Stomach (tissue), 19 donors: ENCODE data around the gene MAK. TPM values are rescaled to one million over a fixed set of nuclear protein-coding genes. Genes with fewer than 3 reads are reported as not detected.
"Not testable (repeated sequence)": the region's sequence is repeated elsewhere in the genome, so short reads cannot be mapped to it uniquely, and the experiment has no call there.

Source experiments
- DNase-seq, 2 donors: peaks; one replicate each; pipeline versions ENCODE4 v3.0.0 to v3.0.0-alpha.2; 2013 to 2019
- H3K27ac ChIP-seq, 5 donors: fragments of 200-600 bp in 4 of 5; sonication (generic) in 4 of 5; one replicate each; pipeline ENCODE4 v1.5.1; 2013 to 2019; ENCODE audit warnings: mild to moderate bottlenecking in 1 of 5, moderate library complexity in 1 of 5
- H3K27me3 ChIP-seq, 3 donors: fragments of 200-600 bp; sonication (generic); one replicate each; pipeline ENCODE4 v1.5.1; 2017 to 2019; ENCODE audit warnings: mixed run types in 1 of 3
- H3K36me3 ChIP-seq, 4 donors: fragments of 200-600 bp; sonication (generic); 1 replicate in 3 of 4; 2 replicates in 1 of 4; pipeline ENCODE4 v1.5.1; 2016 to 2019
- H3K4me1 ChIP-seq, 4 donors: fragments of 200-600 bp; sonication (generic); one replicate each; pipeline ENCODE4 v1.5.1; 2016 to 2019
- H3K4me3 ChIP-seq, 4 donors: fragments of 200-600 bp; sonication (generic) in 3 of 4; one replicate each; pipeline ENCODE4 v1.5.1; 2016 to 2019; ENCODE audit warnings: mild to moderate bottlenecking in 1 of 4
- H3K9me3 ChIP-seq, 4 donors: fragments of 200-600 bp; sonication (generic); one replicate each; pipeline ENCODE4 v1.5.1; 2016 to 2019
- CTCF ChIP-seq, 7 experiments: fragments of 450-650 bp in 4 of 7; fragments of 200-600 bp in 3 of 7; sonication (generic) in 3 of 7; IDR thresholded peaks; one replicate each; pipeline ENCODE4 v1.5.1; 2016 to 2019; ENCODE audit warnings: antibody characterized with exemption in 7 of 7, control low read depth in 2 of 7, mild to moderate bottlenecking in 1 of 7
- EP300 ChIP-seq: sonication (generic); formaldehyde crosslinking; IDR thresholded peaks from one replicate; pipeline ENCODE4 v1.6.1; 2017; ENCODE audit warnings: antibody characterized with exemption
- POLR2A ChIP-seq, 4 donors: fragments of 450-650 bp; IDR thresholded peaks; one replicate each; pipeline ENCODE4 v1.6.1; 2016; ENCODE audit warnings: antibody characterized with exemption in 4 of 4, control low read depth in 2 of 4, mild to moderate bottlenecking in 1 of 4, moderate library complexity in 1 of 4
- POLR2AphosphoS5 ChIP-seq, 3 donors: sonication (generic); formaldehyde crosslinking; IDR thresholded peaks; one replicate each; pipeline ENCODE4 v1.6.1; 2016; ENCODE audit warnings: antibody characterized with exemption in 3 of 3
- WGBS, 5 donors: extraction: QIAGEN DNeasy Blood & Tissue Kit in 3 of 5; methylation state at CpG; one replicate each; pipeline versions ENCODE4 v1.1.5 to v1.1.7; 2013 to 2018; 5-methylcytosine and 5-hydroxymethylcytosine counted together
- intact Hi-C: fragments of 100-400 bp; cut with DNase I; formaldehyde crosslinking; loops from one replicate; pipeline ENCODE4 v1.15.1; 2023; ENCODE audit warnings: low total_unique reads
- long read RNA-seq, 10 donors: transcript quantifications; one replicate each; lab custom pipeline, GENCODE V29; 2026
- polyA plus RNA-seq, 3 donors: library from polyadenylated mRNA; stranded (reverse); fragments of 200-250 nt; gene quantifications; one replicate each; pipeline ENCODE4 v1.2.3, GENCODE V29; 2013
- total RNA-seq, 5 donors: library from RNA; depleted of rRNA; stranded (reverse); fragments of >200 nt; gene quantifications; one replicate each; pipeline versions ENCODE4 v1.1.0 to v1.2.3, GENCODE V29; 2014 to 2016
- donor health status: healthy with polysubstance abuse.
- donor health status: Bipolar disorder and iron deficiency.
- donor health status: healthy.

Gene MAK
- 1 to 10 TPM in 1 of 5 donors, not detected in 4; 1.0 TPM for total RNA-seq
- polyA plus RNA-seq, result under 1 TPM in 2 of 3 donors, not detected in 1; 0.05 to 0.06 TPM
- long read RNA-seq, donor 1, result 0 reads
- long read RNA-seq, donor 2, result 0 reads
- long read RNA-seq, donor 3, result 0 reads
- long read RNA-seq, donor 4, result 0 reads
- long read RNA-seq, donor 5, partial matches to known transcripts, result 19 of 71 reads
- long read RNA-seq, donor 5, other reads (novel, unspliced or antisense), result 52 of 71 reads
- long read RNA-seq, donor 6, result 0 reads
- long read RNA-seq, donor 7, result 0 reads
- long read RNA-seq, donor 8, result 0 reads
- long read RNA-seq, donor 9, result 0 reads
- long read RNA-seq, donor 10, result 0 reads

- peak in 2 of 3 donors; percentile 4 to 57 for TF ChIP-seq POLR2AphosphoS5 (IDR thresholded peaks at IDR 0.05)
- no peak for TF ChIP-seq EP300
- Histone ChIP-seq H3K4me1 (peaks cover 14 to 27% (median 20%) of the 10 kb centered on the region in 4 donors), H3K36me3 (no peaks in the 10 kb centered on the region), H3K9me3 (peaks cover 0 to 5% (median 2%) of the 10 kb centered on the region in 4 donors), H3K27me3 (peaks cover 0 to 38% (median 24%) of the 10 kb centered on the region in 3 donors), H3K4me3 (peak within 1 kb of the TSS; percentile 62 to 79 (median 68)), H3K27ac (peak within 1 kb of the TSS; percentile 45 to 84 (median 70))
- intact Hi-C loops, result no loop called here
- WGBS, 5 donors, result 0 to 1% (median 0%) methylated on average over 20 to 53 of the region's 53 CpGs
- peak; percentile 88 to 97 for DNase-seq
Observed at GRCh38 chr6:10837995-10838793, at the start of gene MAK. TSS of gene MAK (minus strand) at chr6:10838539. CDS start at chr6:10830648, 7,891 bp downstream.

GRCh38 chr6:10886691-10887502 lies 48.6 kb upstream of the MAK start, which contains the start of gene SYCP2L:
TSS of gene SYCP2L (plus strand) at chr6:10887052. CDS start at chr6:10887127, 75 bp downstream.
- Histone ChIP-seq H3K9me3 (peaks cover 0 to 13% (median 2%) of the 10 kb centered on the region in 4 donors), H3K27ac (no peak within 1 kb of the TSS), H3K4me3 (peak within 1 kb of the TSS; percentile 9 to 45 (median 37)), H3K36me3 (no peaks in the 10 kb centered on the region), H3K4me1 (peaks cover 7 to 38% (median 27%) of the 10 kb centered on the region in 4 donors), H3K27me3 (peaks cover 9 to 72% (median 50%) of the 10 kb centered on the region in 3 donors)
- intact Hi-C loops, result no loop called here
- WGBS, 5 donors, result 3 to 6% (median 4%) methylated on average over 41 to 58 of the region's 58 CpGs
- no peak for TF ChIP-seq POLR2AphosphoS5 (IDR thresholded peaks at IDR 0.05)
- no peak for TF ChIP-seq EP300
- TF ChIP-seq CTCF (IDR thresholded peaks at IDR 0.05), result no peak
- no peak for TF ChIP-seq POLR2A (IDR thresholded peaks at IDR 0.05)
- peak in 1 of 2 donors; percentile 78 for DNase-seq

GRCh38 chr6:10886365-10886690 lies 48.0 kb upstream of the MAK start:
- Histone ChIP-seq H3K9me3 (peaks cover 0 to 13% (median 2%) of the 10 kb centered on the region in 4 donors), H3K27me3 (peaks cover 10 to 78% (median 56%) of the 10 kb centered on the region in 3 donors), H3K4me3 (peak overlapping the region; percentile 9 to 45 (median 37)), H3K4me1 (peaks cover 7 to 43% (median 28%) of the 10 kb centered on the region in 4 donors)
- H3K36me3 ChIP-seq, DNase-seq, intact Hi-C loops, H3K27ac ChIP-seq: not testable (repeated sequence)
- WGBS, 5 donors, result 22 to 29% (median 23%) methylated on average over 11 of the region's 11 CpGs

GRCh38 chr6:10884245-10884972 lies 46.1 kb upstream of the MAK start:
- peaks cover 7 to 43% (median 28%) of the 10 kb centered on the region in 4 donors for H3K4me1 ChIP-seq
- H3K36me3 ChIP-seq, result no peaks in the 10 kb centered on the region
- H3K27ac ChIP-seq, result no peak overlapping the region
- 17 to 35% (median 31%) methylated on average over 17 to 24 of the region's 24 CpGs for WGBS, 5 donors
- intact Hi-C loops, result no loop called here
- peaks cover 0 to 7% (median 0%) of the 10 kb centered on the region in 4 donors for H3K9me3 ChIP-seq
- no peak overlapping the region for H3K4me3 ChIP-seq
- no peak for DNase-seq
- peaks cover 14 to 97% (median 65%) of the 10 kb centered on the region in 3 donors for H3K27me3 ChIP-seq
- no peak for TF ChIP-seq POLR2AphosphoS5 (IDR thresholded peaks at IDR 0.05)
- TF ChIP-seq CTCF (IDR thresholded peaks at IDR 0.05), result no peak
- TF ChIP-seq POLR2A (IDR thresholded peaks at IDR 0.05), result no peak
- TF ChIP-seq EP300, result no peak
